ENCODE measurements around the gene ADARB2.

Gene ADARB2

GRCh38 chr10:1515780-1516491 is 221.4 kb downstream of the ADARB2 start:
- no peak for DNase-seq

- no peak for DNase-seq
These were observed 222.1 kb downstream of the ADARB2 start for GRCh38 chr10:1515121-1515779.

GRCh38 chr10:1514681-1515080 is 222.6 kb downstream of the ADARB2 start:
- no peak for DNase-seq

DNA sequence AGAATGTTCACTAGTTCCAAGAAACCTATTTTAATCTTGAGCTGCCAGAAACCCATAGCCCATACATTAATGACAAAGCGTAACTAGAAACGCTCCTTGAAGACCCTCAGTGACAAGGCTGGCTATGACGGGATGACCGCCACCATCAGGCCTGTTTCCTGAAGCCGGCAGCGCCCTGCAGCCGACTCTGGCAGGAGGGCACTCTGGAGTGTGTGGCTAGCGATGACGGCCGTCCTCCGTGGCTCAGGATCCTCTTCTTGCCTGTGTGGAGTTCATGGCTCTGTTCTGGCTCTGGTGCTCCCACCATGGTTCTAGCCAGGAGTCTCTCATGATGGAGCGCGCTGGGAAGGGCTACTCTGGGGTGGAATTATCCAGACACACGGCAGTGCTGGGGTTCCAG is 224.1 kb downstream of the ADARB2 start:
- no peak for DNase-seq

DNA sequence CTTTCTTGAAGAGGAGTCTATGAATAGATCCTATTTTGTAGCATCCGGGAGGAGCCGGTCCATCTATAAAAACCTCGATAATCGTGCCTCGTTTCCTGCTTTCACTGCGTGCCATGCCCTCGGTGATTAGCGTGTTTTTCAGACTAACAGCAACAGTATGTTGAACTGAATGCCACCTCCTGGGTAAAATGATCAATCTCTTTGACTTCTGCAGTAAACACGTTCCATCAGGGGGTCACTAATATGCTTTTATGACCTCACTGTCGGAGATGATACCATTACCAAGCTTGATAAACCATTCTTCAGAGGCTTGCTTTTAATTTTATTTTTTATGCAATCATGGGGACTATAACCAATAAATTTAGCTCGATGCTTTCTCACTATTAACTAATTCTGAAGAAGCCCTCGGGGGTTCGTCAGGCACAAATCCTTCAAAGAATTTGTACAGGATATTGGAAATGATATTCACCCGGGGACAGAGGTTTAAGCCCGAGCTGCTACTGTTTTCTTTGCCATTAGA is 228.3 kb downstream of the ADARB2 start:
- no peak for DNase-seq

DNA sequence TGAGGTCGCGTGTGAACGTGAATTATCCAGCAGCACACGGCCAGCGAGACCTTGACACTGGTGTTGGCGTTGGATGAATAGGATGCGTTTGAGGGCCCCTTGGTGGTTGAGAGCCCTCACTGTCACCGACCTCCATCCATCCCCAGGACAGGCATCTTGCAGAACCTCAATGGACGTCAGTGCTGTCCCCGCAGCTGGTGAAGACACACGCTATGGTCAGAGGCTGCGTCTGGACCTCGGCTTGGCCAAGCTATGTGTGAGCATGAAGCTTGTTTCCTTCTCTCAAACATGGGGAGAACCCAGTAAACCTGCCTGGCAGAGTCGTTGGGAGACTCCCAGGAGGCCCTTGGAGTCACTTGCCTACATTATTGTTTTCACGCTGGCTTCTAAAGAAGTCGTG is 229.2 kb downstream of the ADARB2 start:
- DNase-seq: no peak

DNA sequence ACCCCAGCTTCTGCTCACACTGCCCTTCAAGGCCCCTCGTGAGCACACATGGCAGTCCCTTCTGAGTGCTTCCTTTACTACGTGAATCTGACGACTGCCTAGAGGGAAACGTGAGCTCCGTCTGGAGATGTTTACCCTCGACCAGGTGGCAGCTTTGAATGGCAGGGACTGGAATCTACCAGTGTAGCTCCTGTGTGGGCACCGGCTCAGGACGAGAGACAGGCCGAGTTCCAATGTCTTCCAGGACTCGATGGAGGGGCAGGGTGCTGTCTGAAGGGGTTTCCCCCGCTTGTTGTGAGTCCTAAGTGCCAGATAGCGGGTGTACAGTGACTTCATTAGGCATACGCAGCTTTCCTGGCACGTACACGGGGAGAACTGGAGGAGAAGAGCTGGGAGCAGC is 229.9 kb downstream of the ADARB2 start:
- DNase-seq: no peak

- DNase-seq: no peak
These were observed 232.4 kb downstream of the ADARB2 start for GRCh38 chr10:1504940-1505339.

DNA sequence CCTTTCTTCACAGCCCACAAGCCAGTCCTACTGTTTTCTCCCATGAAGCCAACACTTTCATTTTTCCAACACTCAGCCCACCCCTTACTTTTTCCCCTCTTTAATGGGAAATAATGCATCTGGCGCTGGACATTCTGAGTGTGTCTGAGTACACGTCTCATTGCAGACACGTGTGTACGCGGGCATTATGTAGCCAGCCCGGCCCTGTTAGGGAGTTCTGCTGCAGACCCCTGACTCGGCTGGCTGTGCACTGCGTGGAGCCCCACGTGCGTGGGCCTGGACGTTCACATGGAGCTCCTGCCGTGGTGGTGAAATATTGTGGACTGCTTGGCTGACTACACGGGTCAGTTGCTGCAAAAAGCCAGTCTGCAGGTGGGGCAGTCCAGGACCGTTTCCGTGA is 233.0 kb downstream of the ADARB2 start:
- DNase-seq: no peak

DNA sequence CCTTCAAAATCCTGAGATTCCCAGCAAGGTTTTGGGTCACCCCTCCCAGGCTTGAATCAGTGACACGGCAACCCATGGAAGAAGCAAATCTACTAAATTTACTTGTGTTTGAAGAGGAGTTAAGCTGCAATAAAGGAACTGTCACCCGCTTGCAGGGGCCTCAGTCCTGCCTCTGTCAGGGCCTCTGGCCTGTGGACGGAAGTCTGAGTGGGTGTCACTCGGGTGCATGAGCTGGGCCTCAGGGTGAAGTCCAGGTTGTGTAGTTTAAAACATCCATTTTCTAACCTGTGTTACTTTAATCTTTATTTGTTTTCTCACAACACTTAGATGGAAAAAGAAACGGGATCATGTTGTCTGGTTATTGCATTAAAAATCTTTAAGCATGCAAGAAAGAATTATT is 234.9 kb downstream of the ADARB2 start:
- DNase-seq: no peak

- no peak for DNase-seq
These were observed 237.9 kb downstream of the ADARB2 start for GRCh38 chr10:1499359-1499957.

DNA sequence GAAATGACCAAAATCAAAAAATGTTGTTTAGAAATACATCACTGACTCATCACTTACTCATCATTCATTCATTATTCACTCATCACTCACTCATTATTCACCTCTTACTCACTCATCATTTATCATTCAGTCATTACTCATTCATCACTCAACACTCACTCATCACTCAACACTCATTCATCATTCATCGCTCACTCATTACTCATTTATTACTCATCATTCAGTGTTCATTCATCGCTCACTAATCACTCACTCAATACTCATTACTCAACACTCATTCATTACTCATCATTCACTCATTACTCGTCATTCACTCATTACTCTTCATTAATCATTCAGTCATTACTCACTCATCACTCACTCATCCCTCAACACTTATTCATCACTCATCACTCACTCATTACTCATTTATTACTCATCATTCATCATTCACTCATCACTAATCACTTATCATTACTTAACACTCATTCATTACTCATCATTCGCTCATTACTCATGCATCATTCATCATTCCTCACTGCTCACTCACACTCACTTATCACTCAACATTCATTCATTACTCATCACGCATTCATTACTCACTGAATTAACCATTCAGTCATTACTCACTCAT is 238.5 kb downstream of the ADARB2 start:
- peak; percentile 5 for DNase-seq

GRCh38 chr10:1495915-1496517 is 241.3 kb downstream of the ADARB2 start:
- no peak for DNase-seq

GRCh38 chr10:1492641-1493040 is 244.7 kb downstream of the ADARB2 start:
- DNase-seq: no peak

DNA sequence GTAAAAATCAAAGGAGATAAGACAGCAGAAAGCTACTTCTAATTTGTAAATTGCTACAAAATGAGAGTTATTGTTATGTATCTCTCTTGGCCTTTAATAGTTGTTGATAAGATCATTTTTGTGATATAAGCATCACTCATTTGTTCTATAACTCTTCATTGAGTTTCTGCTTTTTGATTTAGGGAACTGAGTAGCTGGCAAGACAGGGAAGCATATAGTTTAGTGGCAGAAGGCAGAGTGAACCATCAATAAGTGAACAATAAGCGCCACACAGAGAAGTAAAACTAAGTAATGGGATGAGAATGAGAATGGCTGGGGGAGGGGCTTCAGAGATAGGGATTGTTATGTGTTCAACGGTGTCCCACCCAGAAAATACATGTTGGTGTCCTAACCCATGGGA is 245.4 kb downstream of the ADARB2 start:
- DNase-seq: no peak

DNA sequence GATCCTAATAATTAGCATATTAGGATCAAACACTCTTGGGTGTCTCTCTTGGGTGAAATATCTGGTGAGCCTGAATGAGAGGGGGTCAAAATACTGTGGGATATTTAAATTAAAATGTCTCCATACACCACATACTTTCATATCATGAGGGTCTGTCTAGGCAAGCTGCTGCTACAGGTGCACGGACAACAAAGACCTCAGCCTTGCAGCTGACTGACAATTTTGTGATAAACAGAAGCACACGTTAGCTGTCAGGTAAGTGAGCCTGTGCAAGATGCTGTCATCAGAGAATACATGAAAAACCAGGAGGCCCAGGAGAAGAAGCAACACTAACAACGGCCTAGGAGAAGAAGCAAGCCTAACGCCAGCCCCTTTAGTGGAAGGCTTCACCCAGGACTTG is 247.5 kb downstream of the ADARB2 start:
- no peak for DNase-seq

- DNase-seq: no peak
These were observed 248.3 kb downstream of the ADARB2 start for GRCh38 chr10:1488970-1489548.

DNA sequence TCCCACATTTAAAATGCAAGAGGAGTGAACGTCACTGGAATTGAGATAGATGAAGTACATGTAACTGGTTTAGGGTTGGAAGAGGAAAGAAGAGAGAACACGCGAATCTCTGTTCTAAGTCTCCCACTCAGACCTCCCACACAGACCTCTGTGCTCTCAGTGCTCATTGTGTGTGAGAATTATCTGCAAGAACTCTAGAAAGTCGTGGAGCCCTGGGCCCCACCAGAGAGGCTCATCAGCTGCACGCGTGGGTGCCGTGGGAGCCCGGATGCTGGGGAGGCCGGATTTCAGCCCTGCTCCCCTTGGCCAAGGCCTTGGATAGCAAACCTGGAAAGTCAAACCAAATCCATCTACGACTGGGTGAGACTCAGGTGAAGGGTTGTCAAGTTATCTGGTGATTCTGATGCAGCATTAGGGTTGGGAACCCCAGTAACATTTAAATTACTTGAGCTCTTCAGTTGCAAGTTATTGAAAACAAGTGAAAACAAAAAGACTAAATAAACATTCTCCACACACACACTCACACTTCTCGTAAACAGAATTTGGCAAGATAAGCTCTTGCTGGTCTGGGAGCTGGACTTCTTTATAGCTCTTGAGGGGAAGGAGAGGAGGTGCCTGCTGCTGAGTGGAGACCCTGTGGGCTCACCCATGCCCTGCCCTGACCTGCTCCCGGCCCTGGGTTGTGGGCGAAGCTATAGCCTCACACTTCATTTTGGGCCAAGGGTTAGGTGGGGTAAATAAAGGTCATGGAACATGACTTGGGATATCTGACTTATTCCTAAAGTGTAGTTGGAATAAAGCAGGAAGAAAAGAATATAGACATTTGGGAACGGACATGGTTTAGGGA is 250.3 kb downstream of the ADARB2 start:
- DNase-seq: no peak

- no peak for DNase-seq
These were observed 252.0 kb downstream of the ADARB2 start for GRCh38 chr10:1485357-1485756.

GRCh38 chr10:1483826-1484225 is 253.5 kb downstream of the ADARB2 start:
- DNase-seq: no peak

GRCh38 chr10:1483246-1483645 is 254.1 kb downstream of the ADARB2 start:
- DNase-seq: no peak

- DNase-seq: no peak
These were observed 259.7 kb downstream of the ADARB2 start for GRCh38 chr10:1477578-1477977.
